Activated CD4-positive, alpha-beta T cell treated with anti-CD3 and anti-CD28 coated beads, Interleukin-2, amount 50 U/mL, for 1 hour (primary cell): ENCODE measurements around the gene ASIC3.
"Not testable (repeated sequence)": the region's sequence is repeated elsewhere in the genome, so short reads cannot be mapped to it uniquely, and the experiment has no call there.

Experiments
- DNase-seq: peaks from one replicate; pipeline ENCODE4 v3.0.0-alpha.2; 2020

Gene ASIC3

DNA sequence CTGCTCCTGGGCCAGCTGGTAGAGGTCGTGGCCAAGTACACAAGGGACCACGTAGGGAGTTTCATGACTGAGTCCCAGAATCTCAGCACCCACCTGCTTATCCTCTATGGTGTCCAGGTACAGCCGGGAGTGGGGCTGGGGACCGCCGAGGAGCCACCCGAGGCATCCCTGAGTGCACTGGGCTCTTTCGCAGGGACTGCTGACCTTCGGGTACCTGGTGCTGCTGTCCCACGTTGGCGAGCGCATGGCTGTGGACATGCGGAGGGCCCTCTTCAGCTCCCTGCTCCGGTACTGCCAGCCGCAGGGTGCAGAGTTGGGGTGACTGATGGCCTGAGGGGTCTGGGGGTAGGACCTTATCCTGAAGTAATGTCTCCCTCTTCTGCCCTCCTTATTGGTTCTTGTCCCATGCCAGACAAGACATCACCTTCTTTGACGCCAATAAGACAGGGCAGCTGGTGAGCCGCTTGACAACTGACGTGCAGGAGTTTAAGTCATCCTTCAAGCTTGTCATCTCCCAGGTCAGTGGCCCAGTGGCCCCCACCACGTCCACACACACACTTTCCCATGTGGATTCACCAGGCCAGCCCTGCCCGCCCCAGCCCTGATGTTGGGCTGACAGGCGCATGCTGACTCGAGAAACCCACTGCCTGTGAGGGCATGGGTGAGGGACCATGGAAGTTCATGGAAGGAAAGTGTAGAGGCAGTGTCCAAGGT, 13.9 kb upstream of the ASIC3 start:
- no peak for DNase-seq

DNA sequence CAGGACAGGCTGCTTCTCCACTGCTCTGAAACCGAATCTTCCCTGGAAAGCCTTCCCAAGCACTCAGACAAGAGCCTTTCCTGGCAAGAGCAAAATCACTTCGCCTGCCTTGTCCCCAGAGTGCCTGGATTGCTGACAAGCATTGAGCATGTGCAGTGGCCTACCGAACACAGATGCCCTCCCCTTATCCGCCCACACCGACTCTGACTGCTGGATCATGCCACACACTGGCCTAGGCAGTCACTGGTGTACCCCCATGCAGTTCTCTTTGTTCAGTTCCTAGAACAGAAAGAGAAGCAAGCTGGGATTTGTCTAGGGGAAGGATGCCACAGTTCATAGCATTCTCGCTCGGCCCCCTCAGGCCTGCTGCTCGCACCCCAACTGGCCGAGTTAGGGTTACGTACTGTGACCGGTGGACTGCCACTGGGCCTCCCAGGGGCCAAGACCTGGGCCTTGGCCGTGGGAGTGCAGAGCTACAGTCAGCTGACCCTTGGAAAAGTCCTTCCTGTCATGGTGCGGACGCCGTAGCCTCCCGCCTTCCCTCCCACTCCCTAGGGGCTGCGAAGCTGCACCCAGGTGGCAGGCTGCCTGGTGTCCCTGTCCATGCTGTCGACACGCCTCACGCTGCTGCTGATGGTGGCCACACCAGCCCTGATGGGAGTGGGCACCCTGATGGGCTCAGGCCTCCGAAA, 13.2 kb upstream of the ASIC3 start:
- DNase-seq, result no peak

DNA sequence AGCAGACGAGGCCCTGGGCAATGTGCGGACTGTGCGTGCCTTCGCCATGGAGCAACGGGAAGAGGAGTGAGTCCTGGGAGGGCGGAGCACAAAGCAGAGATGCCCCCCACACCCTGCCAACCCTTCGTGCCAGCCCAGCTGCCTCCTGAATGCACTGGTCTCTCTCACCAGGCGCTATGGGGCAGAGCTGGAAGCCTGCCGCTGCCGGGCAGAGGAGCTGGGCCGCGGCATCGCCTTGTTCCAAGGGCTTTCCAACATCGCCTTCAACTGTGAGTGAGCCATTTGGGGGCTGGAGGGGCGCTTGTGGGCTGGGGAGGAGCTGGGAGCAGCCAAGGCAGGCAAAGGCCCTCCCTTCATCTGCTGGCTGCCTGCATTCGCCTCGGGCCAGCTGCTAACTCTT, 12.4 kb upstream of the ASIC3 start:
- no peak for DNase-seq

DNA sequence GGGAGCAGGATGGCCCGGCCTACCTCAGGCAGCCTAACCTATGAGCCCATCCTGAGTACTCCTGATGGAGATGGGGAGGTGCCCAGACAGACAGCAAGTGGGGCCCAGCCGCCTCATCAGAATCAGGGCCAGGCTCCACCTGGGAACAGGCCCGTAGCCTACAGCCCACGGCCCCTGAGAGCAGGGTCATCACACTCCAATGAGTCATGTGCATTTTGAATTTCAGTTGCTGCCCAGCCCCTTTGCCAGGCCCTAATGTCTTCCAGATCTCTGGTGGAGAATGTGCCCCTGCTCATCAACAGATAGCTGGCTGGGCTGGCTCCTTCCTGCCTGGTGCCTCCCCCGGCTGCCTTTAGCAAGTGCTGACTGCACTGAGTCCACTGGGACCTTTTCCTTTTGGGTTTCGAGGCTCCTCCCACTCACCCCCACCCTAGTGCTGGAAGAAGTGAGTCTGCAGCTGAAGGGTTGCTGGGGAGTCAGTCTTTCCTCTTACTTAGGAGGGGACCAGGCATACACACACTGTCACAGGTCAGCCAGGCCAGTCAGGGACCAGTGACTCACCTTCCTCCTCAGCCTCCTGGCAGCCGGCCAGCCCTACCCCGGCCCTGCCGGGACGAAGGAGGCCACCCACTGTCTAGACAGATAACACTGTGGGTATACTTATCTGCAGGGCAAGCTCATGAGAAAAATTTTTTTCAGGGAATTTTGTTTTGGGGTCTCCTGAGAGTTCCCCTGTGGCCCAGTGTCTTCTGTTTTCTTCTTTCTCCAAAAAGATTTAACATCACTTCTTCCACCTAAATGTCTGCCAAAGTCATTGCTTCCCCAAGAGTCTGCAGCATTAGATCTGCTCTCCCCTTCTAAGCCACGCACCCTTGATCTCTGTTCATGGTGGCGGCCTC, 9.1 kb upstream of the ASIC3 start:
- peak; percentile 42 for DNase-seq

DNA sequence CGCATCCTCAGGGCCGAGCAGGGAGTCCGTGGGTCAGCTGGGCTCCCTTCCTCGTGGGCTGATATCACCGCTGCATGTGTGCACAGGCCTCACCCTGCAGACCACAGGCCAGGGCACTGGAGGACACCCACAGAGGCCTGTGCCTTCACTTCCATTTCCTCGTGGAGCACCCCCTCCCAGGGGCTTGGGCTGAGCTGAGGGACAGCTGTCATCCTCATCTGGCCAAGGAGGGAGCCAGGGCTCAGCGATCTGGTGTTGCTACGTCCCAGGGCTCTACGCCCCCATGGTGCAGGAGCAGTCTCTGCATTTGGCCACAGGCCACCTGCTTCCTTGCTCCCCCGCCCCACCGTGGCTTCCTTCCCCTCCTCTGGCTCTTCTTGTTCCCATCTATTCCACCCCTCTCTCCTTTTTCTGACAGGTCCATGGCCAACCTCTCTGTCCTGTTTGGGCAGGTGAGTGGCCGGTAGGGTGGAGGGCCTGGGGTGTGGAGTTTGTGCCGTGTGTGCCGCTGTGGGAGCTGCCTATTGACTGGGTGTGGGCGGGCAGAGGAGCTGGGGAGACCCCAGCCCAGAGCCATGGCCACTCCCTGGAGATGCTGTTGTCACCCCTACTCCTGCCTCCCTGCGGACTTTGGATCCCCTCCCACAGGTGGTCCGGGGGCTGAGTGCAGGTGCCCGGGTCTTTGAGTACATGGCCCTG, 8.3 kb upstream of the ASIC3 start:
- DNase-seq, result no peak

DNA sequence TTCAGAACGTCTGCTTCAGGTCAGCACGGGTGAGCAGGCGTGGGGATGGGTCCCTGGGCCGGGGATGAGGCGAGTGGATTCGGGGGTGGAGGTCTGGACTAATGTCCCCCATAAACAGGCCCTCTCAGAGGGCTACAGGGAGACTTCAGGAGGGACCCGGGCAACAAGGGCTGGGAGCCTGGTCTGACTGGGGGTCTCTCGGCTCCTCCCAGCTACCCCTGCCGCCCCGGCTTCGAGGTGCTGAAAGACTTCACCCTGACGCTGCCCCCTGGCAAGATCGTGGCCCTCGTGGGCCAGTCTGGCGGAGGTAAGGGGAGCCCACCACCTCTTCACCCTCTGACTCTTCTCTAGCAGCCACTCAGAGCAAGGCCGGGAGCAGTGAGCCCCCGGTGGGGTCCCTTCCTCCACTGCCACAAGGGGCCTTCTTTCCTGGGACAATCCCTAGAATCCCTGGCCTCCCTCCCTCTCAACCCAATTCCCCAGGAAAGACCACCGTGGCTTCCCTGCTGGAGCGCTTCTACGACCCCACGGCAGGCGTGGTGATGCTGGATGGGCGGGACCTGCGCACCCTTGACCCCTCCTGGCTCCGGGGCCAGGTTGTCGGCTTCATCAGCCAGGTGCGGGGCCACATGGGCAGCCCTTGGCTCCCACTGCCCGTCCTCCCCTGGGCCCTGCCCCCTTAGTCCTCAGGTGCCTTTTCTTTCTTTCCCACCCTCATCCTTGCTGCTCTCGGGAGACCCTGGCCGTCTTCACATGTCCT, 7.5 kb upstream of the ASIC3 start:
- DNase-seq, result no peak

DNA sequence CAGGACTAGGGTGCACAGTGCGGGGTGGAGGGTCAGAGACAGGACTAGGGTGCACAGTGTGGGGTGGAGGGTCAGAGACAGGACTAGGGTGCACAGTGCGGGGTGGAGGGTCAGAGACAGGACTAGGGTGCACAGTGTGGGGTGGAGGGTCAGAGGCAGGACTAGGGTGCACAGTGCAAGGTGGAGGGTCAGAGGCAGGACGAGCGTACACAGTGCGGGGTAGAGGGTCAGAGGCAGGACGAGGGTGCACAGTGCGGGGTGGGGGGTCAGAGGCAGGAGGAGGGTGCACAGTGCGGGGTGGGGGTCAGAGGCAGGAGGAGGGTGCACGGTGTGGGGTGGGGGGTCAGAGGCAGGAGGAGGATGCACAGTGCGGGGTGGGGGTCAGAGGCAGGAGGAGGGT, 4.9 kb upstream of the ASIC3 start:
- DNase-seq, result not testable (repeated sequence)

DNA sequence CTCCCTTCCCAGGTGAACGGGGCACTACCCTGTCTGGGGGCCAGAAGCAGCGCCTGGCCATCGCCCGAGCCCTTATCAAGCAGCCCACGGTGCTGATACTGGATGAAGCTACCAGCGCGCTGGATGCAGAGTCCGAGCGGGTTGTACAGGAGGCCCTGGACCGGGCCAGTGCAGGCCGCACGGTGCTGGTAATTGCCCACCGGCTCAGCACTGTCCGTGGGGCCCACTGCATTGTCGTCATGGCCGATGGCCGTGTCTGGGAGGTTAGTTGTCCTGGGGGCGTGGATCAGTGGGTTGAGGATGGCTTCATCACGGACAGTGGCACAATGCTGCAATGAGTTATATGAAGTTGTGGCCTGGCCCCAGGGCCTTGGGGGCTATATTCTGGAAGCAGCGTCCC, 4.4 kb upstream of the ASIC3 start:
- no peak for DNase-seq

DNA sequence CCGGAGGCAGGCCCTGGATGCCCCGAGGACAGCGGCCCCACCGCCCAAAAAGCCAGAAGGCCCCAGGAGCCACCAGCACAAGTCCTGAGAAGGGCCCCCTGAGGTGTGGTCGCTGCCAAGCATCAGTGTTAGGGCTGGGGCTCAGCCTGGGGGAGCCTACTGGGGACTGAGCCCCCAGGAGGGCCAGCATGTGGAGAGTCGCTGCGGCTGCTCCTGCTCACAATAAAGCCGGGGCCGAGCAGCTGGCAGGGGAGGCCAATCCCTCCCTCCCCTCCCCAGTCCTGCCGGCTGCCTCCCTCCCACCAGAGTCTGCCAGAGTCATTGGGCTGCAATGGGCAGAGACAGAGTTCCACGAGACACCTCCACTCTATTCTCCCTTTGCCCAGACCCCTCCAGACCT, 3.1 kb upstream of the ASIC3 start:
- DNase-seq, result no peak

DNA sequence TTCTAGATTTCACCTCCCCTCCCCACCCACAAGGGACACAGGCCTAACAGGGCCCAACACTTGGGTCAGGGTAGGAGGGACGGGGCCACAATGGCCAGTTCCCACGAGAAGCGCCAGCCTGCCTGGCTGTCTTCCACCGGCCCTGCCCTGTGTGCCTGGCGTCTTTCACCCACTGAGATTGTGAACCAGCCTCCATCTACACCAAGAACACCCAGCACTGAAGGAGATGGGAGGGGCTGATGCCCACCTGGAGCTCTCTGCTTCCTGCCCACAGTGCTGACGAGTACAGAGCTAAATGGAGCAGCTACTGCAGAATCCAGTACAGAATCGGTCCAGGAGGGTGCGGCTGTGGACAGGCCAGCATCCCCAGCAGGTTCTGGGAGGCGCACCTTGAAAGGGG, 2.4 kb upstream of the ASIC3 start:
- no peak for DNase-seq

DNA sequence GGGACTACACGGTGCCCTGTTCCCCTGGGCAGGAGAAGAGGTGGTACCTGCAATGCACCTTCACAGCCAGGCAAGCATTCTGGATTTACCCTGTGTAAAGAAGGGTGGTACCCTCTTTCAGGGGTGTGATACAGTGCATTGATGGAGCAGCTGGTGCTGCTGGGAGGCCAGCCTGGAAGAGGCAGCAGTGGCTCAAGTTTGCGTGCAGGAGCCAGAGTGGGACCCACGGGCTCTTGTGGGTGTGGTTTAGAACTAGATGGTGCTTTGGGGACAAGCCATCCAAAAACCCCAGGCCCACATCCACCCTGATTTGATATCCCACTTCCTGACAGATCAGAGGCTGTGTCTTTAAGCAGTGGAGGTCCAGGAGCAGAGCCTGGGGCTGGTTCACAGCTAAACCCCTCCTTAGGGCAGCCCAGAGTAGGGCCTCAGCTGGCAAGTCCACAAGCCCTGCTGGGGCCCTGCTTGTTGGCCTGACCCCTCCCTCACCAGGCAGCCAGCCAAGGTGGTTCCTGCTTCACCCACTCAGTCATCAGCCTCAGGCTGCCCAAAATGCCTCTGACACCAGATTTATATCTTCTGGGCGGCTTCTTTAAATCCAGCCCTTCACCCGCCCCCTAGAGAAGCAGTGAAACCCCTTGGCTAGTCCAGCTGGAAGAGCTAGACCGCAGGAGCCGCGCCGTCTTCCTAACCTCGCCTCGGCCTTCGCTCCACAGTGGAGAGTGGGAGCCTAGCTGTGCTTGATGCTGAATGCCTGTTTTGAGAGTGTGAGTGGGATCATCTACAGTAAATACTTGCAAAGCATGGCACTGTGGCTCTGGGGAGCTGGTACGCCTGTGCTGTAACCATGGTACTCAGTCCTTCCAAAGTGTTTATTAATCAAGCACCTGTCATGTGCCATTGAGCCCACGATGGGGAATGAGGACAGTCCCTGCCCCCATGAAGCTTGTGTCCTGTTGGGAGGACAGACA, 1.4 kb upstream of the ASIC3 start:
- no peak for DNase-seq

DNA sequence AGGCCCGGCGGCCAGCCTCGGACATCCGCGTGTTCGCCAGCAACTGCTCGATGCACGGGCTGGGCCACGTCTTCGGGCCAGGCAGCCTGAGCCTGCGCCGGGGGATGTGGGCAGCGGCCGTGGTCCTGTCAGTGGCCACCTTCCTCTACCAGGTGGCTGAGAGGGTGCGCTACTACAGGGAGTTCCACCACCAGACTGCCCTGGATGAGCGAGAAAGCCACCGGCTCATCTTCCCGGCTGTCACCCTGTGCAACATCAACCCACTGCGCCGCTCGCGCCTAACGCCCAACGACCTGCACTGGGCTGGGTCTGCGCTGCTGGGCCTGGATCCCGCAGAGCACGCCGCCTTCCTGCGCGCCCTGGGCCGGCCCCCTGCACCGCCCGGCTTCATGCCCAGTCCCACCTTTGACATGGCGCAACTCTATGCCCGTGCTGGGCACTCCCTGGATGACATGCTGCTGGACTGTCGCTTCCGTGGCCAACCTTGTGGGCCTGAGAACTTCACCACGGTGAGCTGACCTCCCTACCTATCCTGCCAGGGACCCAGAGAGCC, 656 bp downstream of the ASIC3 start:
- no peak for DNase-seq

DNA sequence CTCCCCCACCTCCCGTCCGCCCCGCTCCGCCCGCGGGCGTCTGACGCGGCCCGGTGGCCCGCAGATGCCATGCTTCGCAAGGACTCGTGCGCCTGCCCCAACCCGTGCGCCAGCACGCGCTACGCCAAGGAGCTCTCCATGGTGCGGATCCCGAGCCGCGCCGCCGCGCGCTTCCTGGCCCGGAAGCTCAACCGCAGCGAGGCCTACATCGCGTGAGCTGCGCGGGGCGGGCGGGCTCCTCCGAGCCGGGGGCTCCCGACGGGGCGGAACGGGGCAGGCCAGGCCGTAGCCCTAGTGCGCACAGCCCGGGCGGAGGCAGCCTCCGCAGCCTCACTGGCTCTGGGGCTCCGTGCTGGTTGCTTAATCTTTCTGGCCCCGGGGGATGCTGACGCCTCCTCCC, 2.8 kb downstream of the ASIC3 start:
- peak; percentile 52 for DNase-seq

DNA sequence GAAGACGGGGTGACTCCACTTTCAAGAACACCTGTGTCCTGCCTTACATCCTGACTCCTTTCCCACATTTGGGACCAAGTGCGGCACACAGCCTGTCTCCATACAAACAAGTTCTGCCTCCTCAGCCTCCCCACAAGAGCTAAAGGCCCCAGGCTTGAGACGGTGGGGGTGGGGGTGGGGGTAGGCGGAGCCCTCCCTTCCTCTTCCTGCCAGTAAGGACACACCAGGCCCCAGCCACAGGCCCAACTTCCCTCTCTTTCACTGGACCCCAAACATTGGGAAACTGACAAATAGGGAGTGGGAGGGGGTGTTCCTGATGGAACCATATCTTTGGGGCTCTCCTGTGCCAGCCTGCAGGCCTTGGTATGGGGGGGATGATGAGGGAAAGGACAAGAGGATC, 4.8 kb downstream of the ASIC3 start:
- no peak for DNase-seq

DNA sequence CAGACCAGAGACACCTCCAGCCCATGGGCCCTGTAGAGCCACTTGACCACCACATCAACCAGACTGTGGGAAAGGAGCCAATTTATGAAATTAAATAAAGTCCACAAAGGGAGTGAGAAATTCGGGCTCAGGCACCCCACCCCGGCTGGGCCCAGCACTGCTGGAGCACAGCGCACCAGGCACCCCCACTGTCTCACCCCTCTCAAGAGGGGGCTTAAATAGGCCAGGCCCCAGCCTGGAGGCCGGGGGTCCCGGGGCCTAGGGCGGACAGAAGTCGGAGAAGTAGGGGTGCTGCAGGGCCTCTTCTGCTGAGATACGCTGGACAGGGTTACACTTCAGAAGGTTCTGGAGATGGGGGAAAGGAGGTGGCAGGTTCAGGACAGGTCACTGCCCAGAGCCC, 5.4 kb downstream of the ASIC3 start:
- no peak for DNase-seq

DNA sequence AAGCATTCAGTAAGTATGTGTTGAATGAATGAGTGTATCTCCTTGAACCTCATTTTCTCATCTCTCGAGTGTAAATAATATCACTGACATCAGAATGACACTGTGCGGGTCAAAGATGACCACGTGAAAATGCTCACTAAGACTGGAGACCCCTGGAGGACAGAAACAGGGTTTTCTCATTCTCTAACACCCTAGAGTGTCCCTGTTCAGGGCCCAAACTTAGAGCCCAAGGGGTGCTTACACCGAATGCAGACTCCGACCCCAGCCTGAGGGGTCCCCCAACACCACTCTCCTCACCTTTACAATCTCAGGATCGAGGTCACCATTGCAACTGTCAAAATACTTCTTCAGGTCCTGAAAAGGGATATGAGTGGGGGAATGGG, 7.9 kb downstream of the ASIC3 start:
- no peak for DNase-seq

DNA sequence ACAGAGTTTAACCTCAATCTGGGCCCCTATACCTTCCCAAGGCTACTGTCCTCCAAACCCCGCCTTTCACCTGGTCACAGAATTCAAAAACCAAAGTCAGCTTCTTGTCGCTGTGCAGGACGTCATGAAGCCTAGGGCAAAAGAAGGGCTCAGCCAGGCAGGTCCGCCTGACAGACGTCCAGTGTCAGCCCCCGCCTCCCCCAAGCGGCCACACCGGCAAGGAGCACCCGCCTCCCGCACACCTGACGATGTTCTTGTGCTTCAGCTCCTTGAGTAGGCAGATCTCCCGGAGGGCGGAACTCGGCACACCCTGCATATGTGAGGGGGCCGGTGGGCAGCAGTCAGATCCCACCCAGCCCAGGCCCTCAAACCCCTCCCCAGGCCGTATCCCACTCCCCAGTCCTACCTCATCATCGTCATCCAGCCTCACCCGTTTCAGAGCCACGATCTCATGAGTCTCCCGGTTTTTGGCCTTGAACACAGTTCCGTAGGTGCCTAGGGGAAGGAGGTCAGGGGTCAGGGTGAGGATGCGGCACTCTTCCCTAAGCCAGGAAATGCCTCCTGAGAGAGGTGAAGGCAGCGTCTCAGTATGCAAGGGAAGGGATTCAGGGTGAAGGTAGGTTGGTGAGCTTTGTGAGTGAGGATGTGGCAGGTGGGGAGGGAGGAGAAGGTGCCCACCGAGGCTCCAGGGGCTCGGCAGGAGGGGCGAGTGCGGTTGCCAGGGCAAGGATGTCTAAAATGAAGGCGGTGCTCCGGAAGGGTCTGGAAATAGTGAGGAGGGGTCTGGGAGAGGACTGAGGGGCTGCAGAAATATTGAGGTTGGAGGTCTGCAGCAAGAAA, 8.6 kb downstream of the ASIC3 start:
- no peak for DNase-seq

DNA sequence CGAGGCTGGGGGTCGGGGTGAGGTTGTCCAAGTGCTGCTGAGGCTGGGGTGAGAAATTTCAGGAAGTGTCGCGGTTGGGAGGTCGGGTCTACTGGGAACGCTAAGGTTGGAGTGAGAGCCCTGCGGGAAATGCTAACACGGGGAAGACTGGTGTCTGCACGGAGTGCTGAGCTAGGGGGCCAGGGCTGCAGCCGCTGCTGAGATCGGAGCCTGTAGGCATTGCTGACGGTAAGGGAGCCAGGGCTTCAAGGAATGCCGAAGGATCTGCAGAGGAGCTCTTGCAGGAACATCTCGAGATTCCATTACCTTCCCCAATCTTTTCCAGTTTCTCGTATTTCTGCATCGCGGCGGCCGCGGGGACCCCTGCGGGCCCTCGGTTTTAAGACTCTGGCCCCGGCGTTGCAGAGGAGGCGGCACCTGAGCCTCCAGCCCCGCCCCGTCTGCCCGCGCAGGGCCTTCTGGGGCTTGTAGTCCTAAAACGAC, 9.2 kb downstream of the ASIC3 start, which contains the start of gene CDK5:
Gene CDK5 (minus strand): TSS at position 392 of the 483 bp plus-strand sequence. CDS start 49 bp downstream, at position 343.
- DNase-seq, result no peak

DNA sequence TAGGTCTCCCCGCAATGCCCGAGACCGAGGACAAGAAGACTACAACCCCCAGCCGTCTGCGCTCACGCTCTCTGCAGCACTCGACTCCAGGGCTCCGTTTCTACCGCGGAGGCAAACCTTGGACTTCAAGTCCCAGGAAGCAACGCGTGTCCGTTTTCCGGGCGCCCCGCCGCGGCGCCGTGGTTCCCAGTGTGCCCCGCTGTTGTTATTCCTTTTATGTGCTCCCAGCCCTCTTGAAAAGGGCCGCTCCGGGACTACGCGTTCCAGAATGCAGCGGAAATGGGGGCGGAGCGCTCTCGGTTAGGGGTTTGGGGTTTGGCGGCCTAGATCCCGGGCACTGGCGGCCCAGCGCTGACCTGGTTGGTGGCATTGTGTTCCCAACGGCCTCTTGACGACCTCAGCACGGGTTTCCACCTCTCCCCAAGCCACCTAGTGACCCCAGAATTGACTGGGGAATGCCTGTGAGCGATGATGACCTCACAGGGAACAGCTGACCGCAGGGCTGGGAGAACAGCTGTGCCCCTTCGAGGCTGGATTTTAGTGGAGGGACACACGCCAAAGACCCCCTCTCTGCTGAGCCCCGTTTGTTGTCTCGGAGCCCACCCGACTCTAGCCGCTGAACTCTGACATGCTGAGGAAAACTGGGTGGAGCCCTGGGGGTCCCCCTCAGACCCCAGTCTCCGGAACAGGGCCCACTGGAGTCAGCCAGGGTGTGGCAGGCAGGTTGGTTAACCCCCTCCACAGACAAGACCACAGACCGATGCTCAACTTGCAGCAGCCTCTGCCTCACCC, 9.9 kb downstream of the ASIC3 start:
- DNase-seq, result peak; percentile 96
